LNCAP (cell line): ENCODE measurements around the gene RDH16.

Experiments used
- CTCF ChIP-seq: fragments of 450-650 bp; IDR thresholded peaks from 2 replicates; pipeline ENCODE4 v1.5.1; 2017; ENCODE audit warnings: mild to moderate bottlenecking

Gene RDH16, protein sequence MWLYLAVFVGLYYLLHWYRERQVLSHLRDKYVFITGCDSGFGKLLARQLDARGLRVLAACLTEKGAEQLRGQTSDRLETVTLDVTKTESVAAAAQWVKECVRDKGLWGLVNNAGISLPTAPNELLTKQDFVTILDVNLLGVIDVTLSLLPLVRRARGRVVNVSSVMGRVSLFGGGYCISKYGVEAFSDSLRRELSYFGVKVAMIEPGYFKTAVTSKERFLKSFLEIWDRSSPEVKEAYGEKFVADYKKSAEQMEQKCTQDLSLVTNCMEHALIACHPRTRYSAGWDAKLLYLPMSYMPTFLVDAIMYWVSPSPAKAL

GRCh38 chr12:56957229-56958052 lies at the start of gene RDH16:
RDH16 (minus strand) TSS chr12:56957608; CDS start chr12:56957462, 146 bp downstream.
- no peak for TF ChIP-seq CTCF

DNA sequence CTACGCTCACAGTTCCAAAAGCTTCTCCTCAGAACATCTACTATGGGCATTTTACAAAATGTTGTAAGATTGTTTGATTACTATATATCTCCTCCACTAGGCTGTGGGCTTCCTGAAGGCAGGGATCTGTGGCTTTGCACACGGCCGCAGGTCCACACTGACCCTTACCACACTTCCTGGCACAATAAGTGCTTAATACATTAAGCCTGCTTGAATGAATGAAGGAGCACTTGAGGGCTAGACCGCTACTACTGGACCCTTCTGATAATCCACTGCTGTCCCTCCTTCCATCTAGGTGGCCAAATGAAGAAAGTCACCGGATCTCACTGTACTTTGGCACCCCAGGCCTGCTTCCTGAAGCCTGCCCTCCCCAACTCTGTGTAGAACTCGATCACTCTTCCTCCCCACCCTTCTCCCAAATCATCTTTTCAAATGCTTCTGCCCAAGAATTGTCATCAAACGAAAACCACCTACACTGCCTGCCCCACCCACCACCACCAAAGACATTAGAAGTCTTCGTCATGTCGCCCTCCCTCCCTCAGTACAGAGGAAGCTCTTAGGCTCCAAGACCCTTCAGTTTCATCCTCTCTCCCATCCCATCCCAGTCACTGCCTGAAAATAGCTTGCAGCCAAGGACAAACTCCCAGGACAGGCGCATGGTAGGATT lies 49.5 kb upstream of the RDH16 start:
- TF ChIP-seq CTCF, result peak; percentile 32

DNA sequence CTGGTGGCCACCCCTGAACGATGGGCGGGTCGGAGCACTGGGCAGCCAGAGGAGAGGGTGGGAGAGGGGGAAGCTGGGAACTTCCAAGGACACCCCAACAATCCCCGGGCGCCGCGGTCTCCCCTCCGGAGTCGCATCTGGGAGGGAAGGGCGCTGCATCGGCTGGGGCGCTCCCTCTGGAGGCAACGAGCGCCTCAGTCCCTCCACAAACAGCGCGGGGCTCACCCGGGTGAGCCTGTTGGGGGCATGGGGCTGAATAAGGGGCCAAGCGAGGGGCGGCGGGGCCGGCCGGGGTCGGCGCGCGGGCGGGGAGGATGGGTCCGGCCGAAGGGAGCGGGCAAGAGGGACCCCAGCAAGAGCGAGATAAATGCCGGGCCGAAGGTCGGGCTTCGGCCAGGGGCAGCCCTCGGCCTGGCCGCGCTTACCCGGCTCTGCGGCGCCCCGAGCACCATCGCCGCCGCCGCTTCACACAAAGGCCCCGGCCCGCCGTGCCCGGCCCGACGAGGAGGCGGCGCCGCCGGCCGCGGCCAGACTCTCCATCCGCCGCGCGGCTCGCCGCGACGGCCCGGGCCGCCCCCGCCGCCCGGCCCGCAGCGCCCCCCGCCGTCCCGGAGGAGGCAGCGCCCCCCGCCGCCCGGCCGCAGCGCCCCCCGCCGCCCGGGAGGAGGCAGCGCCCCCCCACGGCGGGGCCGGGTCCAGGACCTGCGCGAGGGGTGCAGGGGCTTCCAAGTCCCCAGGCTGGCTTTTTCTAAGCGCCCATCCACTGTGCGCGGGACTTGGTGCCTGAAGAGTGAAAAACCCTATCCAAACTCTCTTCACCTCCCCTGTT lies 48.8 kb upstream of the RDH16 start, which contains the start of gene ZBTB39:
TSS of gene ZBTB39 (minus strand) at position 567 of the 829 bp plus-strand sequence. CDS start 1,629 bp downstream, outside the sequence.
- peak; percentile 97 for TF ChIP-seq CTCF

DNA sequence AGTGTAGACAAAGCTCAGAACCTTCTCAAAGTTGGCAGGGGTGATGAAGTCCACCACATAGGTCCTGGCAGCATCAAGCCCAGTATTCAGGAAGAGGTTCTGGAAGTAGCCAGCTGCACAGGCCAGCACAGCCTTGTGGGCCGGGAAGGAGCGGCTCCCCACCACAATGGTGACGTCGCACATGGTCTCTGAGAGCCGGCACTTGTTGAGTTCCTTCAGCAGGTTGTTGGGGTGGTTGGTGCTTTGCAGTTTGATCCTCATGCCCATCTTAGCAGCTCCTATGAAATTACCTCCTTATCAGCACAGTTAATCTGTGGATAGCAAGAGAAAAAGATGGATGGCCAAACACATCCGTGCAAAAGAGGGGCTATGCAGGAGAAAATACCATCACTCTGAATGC lies 47.2 kb upstream of the RDH16 start:
- no peak for TF ChIP-seq CTCF

GRCh38 chr12:57003395-57003794 lies 46.0 kb upstream of the RDH16 start:
- no peak for TF ChIP-seq CTCF

DNA sequence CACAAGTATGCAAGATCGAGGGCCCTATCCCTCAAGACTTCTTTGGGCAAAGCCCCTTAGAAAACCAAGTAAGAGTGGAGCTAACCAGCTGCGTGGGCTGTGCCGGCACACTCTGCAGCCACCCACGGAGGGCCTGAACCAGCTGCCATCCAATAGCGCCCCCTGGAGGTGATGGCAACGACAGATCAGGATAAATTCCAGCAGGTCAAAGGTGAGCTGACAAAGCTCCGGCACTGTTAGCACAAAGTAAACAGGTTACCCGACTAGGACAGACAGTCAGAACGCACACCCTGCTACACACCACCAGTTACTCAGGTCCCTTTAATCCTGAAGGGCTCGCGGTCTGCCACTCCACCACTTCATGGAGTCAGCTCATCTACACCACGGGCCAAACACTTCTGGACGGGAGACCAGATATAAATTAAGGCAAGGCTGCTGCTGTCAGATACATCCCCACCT lies 44.1 kb upstream of the RDH16 start:
- TF ChIP-seq CTCF, result peak; percentile 85

DNA sequence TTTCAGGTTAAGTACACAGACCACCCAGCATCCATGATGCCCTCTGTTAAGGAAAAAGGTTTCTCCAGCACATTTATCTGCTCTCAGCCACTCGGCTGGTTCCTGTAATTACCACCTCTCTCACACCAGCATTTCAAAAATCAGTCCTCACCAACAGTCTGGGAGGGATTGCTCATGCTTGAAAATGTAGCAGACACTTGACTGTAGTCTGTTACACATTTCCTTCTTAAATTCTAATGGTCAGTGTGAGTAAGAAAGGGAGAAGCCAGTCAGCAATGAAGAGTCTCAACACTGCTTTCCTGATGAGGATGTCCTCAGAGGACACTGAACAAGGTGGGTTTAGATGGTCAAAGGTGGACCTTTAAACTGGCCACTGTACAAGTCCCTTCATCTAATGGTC lies 43.0 kb upstream of the RDH16 start:
- no peak for TF ChIP-seq CTCF
